Prostate gland (tissue), 2 donors: ENCODE data around the gene PRSS1.

ENCODE experiments used
- CTCF ChIP-seq, 4 experiments: fragments of 200-600 bp in 2 of 4; fragments of 450-650 bp in 2 of 4; sonication (generic) in 2 of 4; IDR thresholded peaks; 1 replicate in 3 of 4; 2 replicates in 1 of 4; pipeline ENCODE4 v1.5.1; 2016 to 2019; ENCODE audit warnings: antibody characterized with exemption in 4 of 4, mild to moderate bottlenecking in 2 of 4, moderate library complexity in 2 of 4
- POLR2A ChIP-seq: fragments of 450-650 bp; IDR thresholded peaks from one replicate; pipeline ENCODE4 v1.6.1; 2016; ENCODE audit warnings: antibody characterized with exemption, mild to moderate bottlenecking
- POLR2AphosphoS5 ChIP-seq: sonication (generic); formaldehyde crosslinking; IDR thresholded peaks from one replicate; pipeline ENCODE4 v1.6.1; 2017; ENCODE audit warnings: antibody characterized with exemption

GRCh38 chr7:142789441-142789840 is 40.2 kb downstream of the PRSS1 start:
- TF ChIP-seq CTCF (IDR thresholded peaks at IDR 0.05): no peak
- no peak for TF ChIP-seq POLR2AphosphoS5
- no peak for TF ChIP-seq POLR2A
